Activated CD4-positive, alpha-beta memory T cell treated with anti-CD3 and anti-CD28 coated beads, Interleukin-2, amount 10 ng/mL, durations not matched to agents 7 days and 5 days (primary cell): Measurements from ENCODE around the gene TSHR. TPM values are rescaled to one million over a fixed set of nuclear protein-coding genes. Genes with fewer than 3 reads are reported as not detected.

Source experiments
- CTCF ChIA-PET: fragments of 350-600 bp; sonication (Branson Sonifier 250); formaldehyde crosslinking; loops from one replicate; lab custom pipeline; 2021; ENCODE audit warnings: antibody characterized with exemption, inconsistent platforms; lab: Charles Lee
- POLR2A ChIA-PET: fragments of 350-600 bp; sonication (Branson Sonifier 250); formaldehyde crosslinking; loops from one replicate; lab custom pipeline; 2021; ENCODE audit warnings: antibody characterized with exemption; lab: Charles Lee
- DNase-seq: peaks from one replicate; pipeline ENCODE4 v3.0.0-alpha.2; 2020
- H3K27ac Mint-ChIP-seq: one replicate; pipeline ENCODE4 v1.8.0; 2021; ENCODE audit warnings: mild to moderate bottlenecking, mixed read lengths
- H3K27me3 Mint-ChIP-seq: one replicate; pipeline ENCODE4 v1.8.0; 2021; ENCODE audit warnings: mixed read lengths
- H3K36me3 Mint-ChIP-seq: one replicate; pipeline ENCODE4 v1.8.0; 2021; ENCODE audit warnings: low read depth, mixed read lengths
- H3K4me1 Mint-ChIP-seq: one replicate; pipeline ENCODE4 v1.8.0; 2021; ENCODE audit warnings: mixed read lengths
- H3K4me3 Mint-ChIP-seq: one replicate; pipeline ENCODE4 v1.8.0; 2021; ENCODE audit warnings: mild to moderate bottlenecking, mixed read lengths
- H3K9me3 Mint-ChIP-seq: one replicate; pipeline ENCODE4 v1.8.0; 2021; ENCODE audit warnings: mixed read lengths
- total RNA-seq, 2 experiments: library from RNA; stranded (reverse); gene quantifications; one replicate each; pipeline ENCODE4 v1.2.3, GENCODE V29; 2021

The TSHR gene
- total RNA-seq, 2 experiments from 2014 or later: 0.70 to 1.6 TPM

- CTCF ChIA-PET: interaction anchor here (1.0 to 11.0 kb wide), 8 partner anchors 12 to 215 kb away, joined by 3 to 188 read pairs (median 4); no protein-coding TSS in a partner anchor
- Mint-ChIP-seq H3K27me3 (peaks cover 20% of the 10 kb centered on the region), H3K9me3 (peaks cover 2% of the 10 kb centered on the region), H3K4me3 (peak overlapping the region; percentile 78), H3K27ac (peak overlapping the region; percentile 37), H3K36me3 (peaks cover 9% of the 10 kb centered on the region), H3K4me1 (peaks cover 51% of the 10 kb centered on the region)
- POLR2A ChIA-PET: interaction anchor here (0.6 to 4.1 kb wide), 6 partner anchors 19 to 267 kb away, joined by 3 to 22 read pairs (median 8); no protein-coding TSS in a partner anchor
- peak; percentile 79 for DNase-seq
Observed at GRCh38 chr14:80954687-80955299, 628 bp upstream of the TSHR start.

DNA sequence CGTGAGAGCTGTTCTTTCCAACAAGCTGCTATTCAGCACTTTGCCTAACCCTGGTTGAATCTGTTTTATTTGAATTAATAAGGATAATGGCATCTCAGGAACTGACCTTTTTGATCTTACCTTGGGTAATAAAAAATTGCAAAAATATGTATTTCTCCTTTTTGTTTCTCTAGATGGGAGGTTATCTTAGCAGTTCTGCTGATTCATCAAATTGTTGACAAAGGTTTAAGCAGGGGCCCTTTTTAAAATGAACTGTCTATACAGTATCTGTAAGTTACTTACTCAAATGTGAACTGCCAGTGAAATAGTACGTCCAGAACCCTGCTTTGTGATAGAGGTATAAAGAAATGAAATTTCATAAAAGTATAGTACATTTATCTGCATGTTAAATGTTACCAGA, 681 bp downstream of the TSHR start:
- Mint-ChIP-seq H3K4me3 (peak overlapping the region; percentile 61), H3K36me3 (peaks cover 11% of the 10 kb centered on the region), H3K4me1 (peaks cover 63% of the 10 kb centered on the region), H3K27ac (no peak overlapping the region), H3K27me3 (peaks cover 16% of the 10 kb centered on the region), H3K9me3 (peaks cover 2% of the 10 kb centered on the region)
- ChIA-PET POLR2A (interaction anchor here (0.7 to 4.1 kb wide), 6 partner anchors 14 to 263 kb away, joined by 3 to 22 read pairs (median 8); no protein-coding TSS in a partner anchor), CTCF (interaction anchor here (0.6 to 11.0 kb wide), 11 partner anchors 11 to 508 kb away, joined by 3 to 188 read pairs (median 4); no protein-coding TSS in a partner anchor)
- no peak for DNase-seq

DNA sequence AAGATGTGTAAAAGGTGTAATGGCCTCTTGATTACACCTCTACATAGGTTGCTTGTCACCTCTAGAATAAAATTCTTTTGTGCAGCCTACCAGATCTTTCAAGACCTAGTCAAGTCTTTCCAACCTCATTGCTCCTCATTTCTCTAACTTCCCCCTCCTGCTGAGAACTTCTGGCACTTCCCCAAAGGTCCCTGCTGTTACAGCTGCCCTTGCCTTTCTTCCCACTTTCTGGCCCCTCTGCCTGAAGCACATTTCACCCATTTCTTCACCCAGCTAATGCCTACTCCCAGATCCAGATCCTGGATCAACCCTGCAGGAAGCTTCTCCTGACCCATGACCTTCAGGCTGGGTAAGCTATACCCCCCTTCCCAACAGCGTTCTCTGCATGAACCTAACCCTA, 1.5 kb downstream of the TSHR start:
- ChIA-PET POLR2A (interaction anchor here (1.7 to 4.6 kb wide), 4 partner anchors 16 to 264 kb away, joined by 5 to 42 read pairs (median 15); partner anchors contain the start of gene CEP128), CTCF (interaction anchor here (0.9 to 11.0 kb wide), 8 partner anchors 14 to 508 kb away, joined by 4 to 188 read pairs (median 6); no protein-coding TSS in a partner anchor)
- Mint-ChIP-seq H3K4me3 (no peak overlapping the region), H3K9me3 (peaks cover 2% of the 10 kb centered on the region), H3K4me1 (peaks cover 65% of the 10 kb centered on the region), H3K27me3 (peaks cover 10% of the 10 kb centered on the region), H3K27ac (no peak overlapping the region), H3K36me3 (peaks cover 15% of the 10 kb centered on the region)
- DNase-seq: no peak

GRCh38 chr14:80957613-80958012, 2.2 kb downstream of the TSHR start:
- Mint-ChIP-seq H3K27ac (no peak overlapping the region), H3K36me3 (peaks cover 15% of the 10 kb centered on the region), H3K27me3 (peaks cover 10% of the 10 kb centered on the region), H3K4me1 (peaks cover 65% of the 10 kb centered on the region), H3K4me3 (no peak overlapping the region), H3K9me3 (peaks cover 2% of the 10 kb centered on the region)
- no peak for DNase-seq
- CTCF ChIA-PET: interaction anchor here (0.9 to 11.0 kb wide), 7 partner anchors 17 to 213 kb away, joined by 4 to 188 read pairs (median 9); partner anchors contain the start of gene CEP128
- POLR2A ChIA-PET: interaction anchor here (1.7 to 4.6 kb wide), 3 partner anchors 16 to 264 kb away, joined by 5 to 42 read pairs (median 30); partner anchors contain the start of gene CEP128

DNA sequence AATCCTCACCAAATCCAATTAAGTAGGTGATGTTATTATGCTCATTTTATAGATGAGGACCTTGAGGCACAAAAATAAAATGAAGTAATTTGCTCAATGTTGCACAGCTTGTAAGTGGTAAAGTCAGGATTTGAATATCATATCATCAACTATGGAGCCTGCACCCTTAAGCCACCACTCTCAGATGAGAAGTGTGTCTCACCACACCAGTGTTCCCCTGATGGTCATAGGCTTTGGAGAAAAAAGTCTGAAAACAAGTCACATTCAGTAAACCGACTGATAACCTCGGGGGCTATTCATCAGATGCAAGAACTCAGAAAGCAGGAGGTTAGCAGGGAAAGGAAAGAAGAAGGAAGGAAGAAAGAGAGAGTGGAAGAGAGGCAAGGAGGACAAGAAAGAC, 2.8 kb downstream of the TSHR start:
- H3K27ac Mint-ChIP-seq: peak overlapping the region; percentile 85
- ChIA-PET CTCF (interaction anchor here (1.3 to 11.0 kb wide), 6 partner anchors 17 to 507 kb away, joined by 4 to 188 read pairs (median 10); partner anchors contain the start of gene CEP128), POLR2A (interaction anchor here (1.7 to 4.6 kb wide), 7 partner anchors 16 to 263 kb away, joined by 5 to 42 read pairs (median 17); partner anchors contain the start of gene CEP128)
- peaks cover 10% of the 10 kb centered on the region for H3K27me3 Mint-ChIP-seq
- peaks cover 65% of the 10 kb centered on the region for H3K4me1 Mint-ChIP-seq
- DNase-seq: no peak
- peak overlapping the region; percentile 45 for H3K4me3 Mint-ChIP-seq
- H3K9me3 Mint-ChIP-seq: peaks cover 2% of the 10 kb centered on the region
- H3K36me3 Mint-ChIP-seq: peaks cover 15% of the 10 kb centered on the region

DNA sequence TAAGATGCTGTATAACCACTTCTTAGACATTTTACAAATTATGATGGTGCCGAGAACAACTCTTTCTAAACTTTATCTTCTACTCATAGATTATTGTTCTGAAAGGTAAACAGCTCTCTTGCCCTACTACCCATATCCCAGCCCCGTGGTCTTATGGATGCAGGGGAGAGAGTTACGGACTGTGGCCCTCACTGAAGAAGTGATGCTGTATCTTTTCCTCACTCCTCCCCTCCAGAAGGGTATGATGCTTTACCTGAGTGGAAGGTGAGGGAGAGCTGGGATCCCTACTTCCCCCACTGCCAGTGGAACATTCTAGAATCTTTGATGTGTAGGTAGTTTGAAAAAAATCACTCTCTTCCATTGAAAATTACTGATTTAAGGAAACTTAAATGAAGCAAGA, 3.5 kb downstream of the TSHR start:
- Mint-ChIP-seq H3K9me3 (peaks cover 2% of the 10 kb centered on the region), H3K27me3 (peaks cover 10% of the 10 kb centered on the region), H3K27ac (peak overlapping the region; percentile 85), H3K4me1 (peaks cover 65% of the 10 kb centered on the region), H3K36me3 (peaks cover 19% of the 10 kb centered on the region), H3K4me3 (peak overlapping the region; percentile 44)
- POLR2A ChIA-PET: interaction anchor here (1.0 to 4.6 kb wide), 10 partner anchors 15 to 262 kb away, joined by 3 to 42 read pairs (median 8); partner anchors contain the start of genes CEP128 and GTF2A1
- CTCF ChIA-PET: interaction anchor here (1.0 to 11.0 kb wide), 11 partner anchors 16 to 506 kb away, joined by 3 to 188 read pairs (median 7); partner anchors contain the start of gene CEP128
- DNase-seq: no peak

DNA sequence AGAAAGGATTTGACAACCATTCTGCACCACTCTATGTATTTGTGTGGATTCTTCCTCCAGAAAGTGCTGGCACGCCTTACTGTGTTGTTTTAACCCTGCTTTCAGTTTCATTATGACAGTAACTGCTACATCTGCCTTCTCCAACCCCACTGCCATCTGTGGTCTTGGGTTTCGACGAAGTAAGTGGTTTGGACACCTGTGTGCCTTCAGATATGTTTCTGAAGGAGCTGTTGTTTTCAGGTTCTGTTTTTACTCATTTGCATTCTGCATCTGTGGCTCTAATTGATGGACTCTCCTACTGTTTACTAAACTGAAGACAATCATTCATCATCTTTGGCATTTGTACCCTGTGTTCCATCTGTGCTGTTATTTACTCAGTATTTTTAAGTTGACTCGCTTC, 4.1 kb downstream of the TSHR start:
- Mint-ChIP-seq H3K4me1 (peaks cover 64% of the 10 kb centered on the region), H3K4me3 (peak overlapping the region; percentile 42), H3K27ac (peak overlapping the region; percentile 85)

GRCh38 chr14:80965037-80965436, 9.6 kb downstream of the TSHR start:
- H3K36me3 Mint-ChIP-seq: peaks cover 10% of the 10 kb centered on the region
- no peak overlapping the region for H3K27ac Mint-ChIP-seq
- CTCF ChIA-PET: interaction anchor here (0.8 kb wide), 1 partner anchor 22 kb away, joined by 4 read pairs; no protein-coding TSS in a partner anchor
- DNase-seq: no peak
- POLR2A ChIA-PET: interaction anchor here (1.0 kb wide), 1 partner anchor 24 kb away, joined by 3 read pairs; the partner anchor contains the start of gene CEP128
- peaks cover 10% of the 10 kb centered on the region for H3K27me3 Mint-ChIP-seq
- H3K4me3 Mint-ChIP-seq: no peak overlapping the region
- no peaks in the 10 kb centered on the region for H3K9me3 Mint-ChIP-seq
- peaks cover 12% of the 10 kb centered on the region for H3K4me1 Mint-ChIP-seq

More for the DNA sequence above, 4.1 kb downstream of the TSHR start:
- peak; percentile 86 for DNase-seq
- POLR2A ChIA-PET: interaction anchor here (0.6 to 4.6 kb wide), 12 partner anchors 15 to 414 kb away, joined by 3 to 42 read pairs (median 7); partner anchors contain the start of genes CEP128 and GTF2A1
- peaks cover 2% of the 10 kb centered on the region for H3K9me3 Mint-ChIP-seq
- peaks cover 19% of the 10 kb centered on the region for H3K36me3 Mint-ChIP-seq
- H3K27me3 Mint-ChIP-seq: peaks cover 10% of the 10 kb centered on the region
- CTCF ChIA-PET: interaction anchor here (0.5 to 11.0 kb wide), 13 partner anchors 15 to 505 kb away, joined by 3 to 188 read pairs (median 6); partner anchors contain the start of gene CEP128

DNA sequence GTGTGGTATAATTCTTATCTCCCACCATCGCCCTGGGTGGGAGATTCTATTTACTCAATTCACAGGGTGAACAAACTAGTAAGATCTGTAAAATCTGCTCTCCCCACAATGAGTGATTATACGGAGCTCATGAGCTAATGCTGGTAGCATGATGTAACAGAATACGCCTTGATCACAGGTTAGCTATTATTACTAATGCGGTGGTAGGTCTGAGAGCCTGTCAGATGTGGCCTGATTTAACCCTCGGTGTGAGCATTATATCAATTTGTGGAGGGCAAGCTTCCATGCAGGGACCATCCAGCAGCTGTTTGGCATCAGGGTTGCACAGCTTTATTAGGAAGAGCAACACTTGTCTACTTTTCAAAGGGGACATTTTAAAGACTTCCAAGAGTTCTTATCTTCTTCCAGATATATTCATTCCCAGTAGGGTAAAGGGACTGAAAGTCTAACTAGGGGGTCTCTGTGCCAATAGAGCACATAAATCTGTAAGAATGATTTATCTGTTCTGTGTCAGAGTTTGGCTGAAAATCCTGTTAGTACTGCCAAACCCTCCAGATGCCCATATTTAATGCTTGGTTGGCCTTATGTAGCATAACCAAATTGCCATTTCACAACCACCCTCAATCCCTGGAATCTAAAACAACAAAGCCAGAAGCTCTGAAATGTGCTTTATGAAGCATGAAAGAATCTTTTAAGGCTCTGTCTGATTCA, 18.7 kb downstream of the TSHR start:
- H3K4me1 Mint-ChIP-seq: peaks cover 45% of the 10 kb centered on the region
- DNase-seq: no peak
- ChIA-PET CTCF (interaction anchor here (0.6 to 6.8 kb wide), 4 partner anchors 14 to 22 kb away, joined by 3 to 66 read pairs (median 7); partner anchors contain the start of gene TSHR), POLR2A (interaction anchor here (0.8 to 3.4 kb wide), 5 partner anchors 12 to 245 kb away, joined by 3 to 23 read pairs (median 4); partner anchors contain the start of gene TSHR)
- H3K27me3 Mint-ChIP-seq: peaks cover 16% of the 10 kb centered on the region
- no peak overlapping the region for H3K4me3 Mint-ChIP-seq
- no peaks in the 10 kb centered on the region for H3K9me3 Mint-ChIP-seq
- peaks cover 7% of the 10 kb centered on the region for H3K36me3 Mint-ChIP-seq
- no peak overlapping the region for H3K27ac Mint-ChIP-seq

DNA sequence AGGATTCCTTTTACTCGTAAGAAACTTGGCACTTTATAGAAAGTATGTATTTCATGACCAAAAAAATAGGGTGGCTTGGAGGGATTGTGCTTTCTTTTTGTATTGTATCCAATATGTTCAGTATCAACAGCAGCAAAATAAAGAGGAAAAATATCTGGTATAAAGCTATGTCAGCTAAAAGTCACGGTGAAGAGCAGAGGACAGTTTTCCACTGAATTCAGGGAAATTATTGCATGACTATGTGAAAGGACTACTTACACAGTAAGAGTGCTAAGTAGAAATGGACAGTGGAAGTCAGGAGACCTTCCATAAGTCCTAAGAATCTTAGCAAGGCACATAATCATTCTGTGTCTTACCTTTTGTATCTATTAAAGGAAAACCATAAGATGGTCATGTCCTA, 19.3 kb downstream of the TSHR start:
- POLR2A ChIA-PET: interaction anchor here (2.4 to 3.4 kb wide), 2 partner anchors 15 to 19 kb away, joined by 8 to 23 read pairs; partner anchors contain the start of gene TSHR
- Mint-ChIP-seq H3K4me3 (no peak overlapping the region), H3K9me3 (no peaks in the 10 kb centered on the region), H3K36me3 (peaks cover 7% of the 10 kb centered on the region), H3K27ac (no peak overlapping the region), H3K4me1 (peaks cover 49% of the 10 kb centered on the region), H3K27me3 (peaks cover 16% of the 10 kb centered on the region)
- no peak for DNase-seq
- CTCF ChIA-PET: interaction anchor here (1.1 to 6.8 kb wide), 3 partner anchors 13 to 22 kb away, joined by 3 to 66 read pairs (median 11); no protein-coding TSS in a partner anchor

DNA sequence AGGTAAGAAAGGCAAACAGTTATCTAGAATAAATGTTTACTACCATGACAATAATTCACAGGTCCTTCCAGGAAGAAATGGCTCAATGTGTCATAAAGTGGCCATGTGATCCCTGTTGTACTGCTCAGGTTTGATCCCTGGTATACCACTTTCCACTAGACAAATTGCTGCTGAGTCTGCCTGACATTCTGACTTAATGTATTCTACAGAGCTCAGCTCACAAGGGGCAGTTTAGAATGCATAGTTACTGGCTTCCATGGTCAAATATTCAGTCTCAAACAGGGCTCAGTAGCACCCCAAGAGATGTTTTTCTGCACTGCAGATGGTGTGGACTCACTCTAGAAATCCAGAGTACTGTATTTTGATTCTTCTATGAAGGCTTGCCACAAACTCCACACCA, 21.8 kb downstream of the TSHR start:
- peaks cover 15% of the 10 kb centered on the region for H3K27me3 Mint-ChIP-seq
- CTCF ChIA-PET: interaction anchor here (0.7 to 6.8 kb wide), 6 partner anchors 11 to 193 kb away, joined by 3 to 66 read pairs (median 5); no protein-coding TSS in a partner anchor
- H3K9me3 Mint-ChIP-seq: no peaks in the 10 kb centered on the region
- peaks cover 57% of the 10 kb centered on the region for H3K4me1 Mint-ChIP-seq
- POLR2A ChIA-PET: interaction anchor here (1.2 to 2.1 kb wide), 6 partner anchors 10 to 35 kb away, joined by 3 to 30 read pairs (median 8); partner anchors contain the start of genes CEP128 and TSHR
- no peak for DNase-seq
- peak overlapping the region; percentile 87 for H3K27ac Mint-ChIP-seq
- peaks cover 7% of the 10 kb centered on the region for H3K36me3 Mint-ChIP-seq
- H3K4me3 Mint-ChIP-seq: no peak overlapping the region
